Suprapubic skin (tissue), 4 donors: ENCODE data around the gene IQCH. TPM values are rescaled to one million over a fixed set of nuclear protein-coding genes. Genes with fewer than 3 reads are reported as not detected.
A peak's percentile ranks its signal among the peaks of the same experiment; 100 is the strongest.

ENCODE experiments used
- DNase-seq, 2 donors: peaks; one replicate each; pipeline ENCODE4 v3.0.0-alpha.2; 2019; ENCODE audit warnings: low spot score in 2 of 2
- H3K27ac ChIP-seq: fragments of 200-600 bp; sonication (generic); one replicate; pipeline ENCODE4 v1.5.1; 2019
- H3K27me3 ChIP-seq: fragments of 200-600 bp; sonication (generic); one replicate; pipeline ENCODE4 v1.5.1; 2019
- H3K36me3 ChIP-seq: fragments of 200-600 bp; sonication (generic); one replicate; pipeline ENCODE4 v1.5.1; 2019
- H3K4me1 ChIP-seq: fragments of 200-600 bp; sonication (generic); one replicate; pipeline ENCODE4 v1.5.1; 2019
- H3K4me3 ChIP-seq: fragments of 200-600 bp; sonication (generic); one replicate; pipeline ENCODE4 v1.5.1; 2019; ENCODE audit warnings: mild to moderate bottlenecking
- H3K9me3 ChIP-seq: fragments of 200-600 bp; sonication (generic); one replicate; pipeline ENCODE4 v1.5.1; 2019
- EP300 ChIP-seq: sonication (generic); formaldehyde crosslinking; IDR thresholded peaks from one replicate; pipeline ENCODE4 v1.6.1; 2017; ENCODE audit warnings: antibody characterized with exemption
- POLR2A ChIP-seq, 2 donors: fragments of 450-650 bp; IDR thresholded peaks; one replicate each; pipeline ENCODE4 v1.6.1; 2017; ENCODE audit warnings: antibody characterized with exemption in 2 of 2, mild to moderate bottlenecking in 2 of 2, moderate library complexity in 2 of 2
- POLR2AphosphoS5 ChIP-seq, 3 donors: sonication (generic); formaldehyde crosslinking; IDR thresholded peaks; one replicate each; pipeline ENCODE4 v1.6.1; 2017; ENCODE audit warnings: antibody characterized with exemption in 3 of 3
- whole genome bisulfite sequencing: methylation state at CpG from one replicate; pipeline ENCODE4 v1.1.5; 2018; 5-methylcytosine and 5-hydroxymethylcytosine counted together
- total RNA-seq, 4 donors: library from RNA; depleted of rRNA; stranded (reverse); fragments of >200 nt; gene quantifications; one replicate each; pipeline ENCODE4 v1.1.0, GENCODE V29; 2016
- TF ChIP-seq, protein P1 (sequence below), 2 donors: fragments of 200-600 bp in 1 of 2; fragments of 450-650 bp in 1 of 2; sonication (generic) in 1 of 2; IDR thresholded peaks; one replicate each; pipeline ENCODE4 v1.5.1; 2016 to 2019; ENCODE audit warnings: antibody characterized with exemption in 2 of 2, mild to moderate bottlenecking in 1 of 2, moderate library complexity in 1 of 2

The IQCH gene
- total RNA-seq, 4 donors from 2014 or later, result 1.4 to 3.1 (median 2.2) TPM

DNA sequence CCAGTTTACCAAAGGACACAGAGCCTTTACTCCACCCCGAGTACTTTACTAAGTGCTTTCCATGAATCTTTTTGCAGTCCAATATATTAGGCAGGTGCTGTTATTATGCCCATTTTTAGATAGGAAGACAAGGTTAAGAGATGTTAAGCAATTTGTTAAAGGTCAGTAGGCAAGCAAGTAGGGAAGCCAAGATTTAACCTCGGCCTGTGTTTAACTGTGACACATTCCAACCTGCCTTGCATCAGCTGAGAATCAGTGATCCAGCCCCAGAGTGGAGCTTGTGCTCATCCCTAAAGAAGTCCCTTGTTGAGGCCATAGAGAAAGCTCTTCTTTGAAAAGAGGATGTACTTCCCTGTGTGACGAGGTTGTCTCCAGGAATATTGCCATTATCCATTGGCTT is 215.1 kb downstream of the IQCH start:
- no peaks in the 10 kb centered on the region for H3K9me3 ChIP-seq
- no peak overlapping the region for H3K4me3 ChIP-seq
- WGBS, result 69% methylated on average over 3 of the region's 3 CpGs
- H3K4me1 ChIP-seq, result peaks cover 35% of the 10 kb centered on the region
- DNase-seq, result no peak
- H3K36me3 ChIP-seq, result no peaks in the 10 kb centered on the region
- H3K27ac ChIP-seq, result no peak overlapping the region
- TF ChIP-seq, protein P1, sequence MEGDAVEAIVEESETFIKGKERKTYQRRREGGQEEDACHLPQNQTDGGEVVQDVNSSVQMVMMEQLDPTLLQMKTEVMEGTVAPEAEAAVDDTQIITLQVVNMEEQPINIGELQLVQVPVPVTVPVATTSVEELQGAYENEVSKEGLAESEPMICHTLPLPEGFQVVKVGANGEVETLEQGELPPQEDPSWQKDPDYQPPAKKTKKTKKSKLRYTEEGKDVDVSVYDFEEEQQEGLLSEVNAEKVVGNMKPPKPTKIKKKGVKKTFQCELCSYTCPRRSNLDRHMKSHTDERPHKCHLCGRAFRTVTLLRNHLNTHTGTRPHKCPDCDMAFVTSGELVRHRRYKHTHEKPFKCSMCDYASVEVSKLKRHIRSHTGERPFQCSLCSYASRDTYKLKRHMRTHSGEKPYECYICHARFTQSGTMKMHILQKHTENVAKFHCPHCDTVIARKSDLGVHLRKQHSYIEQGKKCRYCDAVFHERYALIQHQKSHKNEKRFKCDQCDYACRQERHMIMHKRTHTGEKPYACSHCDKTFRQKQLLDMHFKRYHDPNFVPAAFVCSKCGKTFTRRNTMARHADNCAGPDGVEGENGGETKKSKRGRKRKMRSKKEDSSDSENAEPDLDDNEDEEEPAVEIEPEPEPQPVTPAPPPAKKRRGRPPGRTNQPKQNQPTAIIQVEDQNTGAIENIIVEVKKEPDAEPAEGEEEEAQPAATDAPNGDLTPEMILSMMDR (IDR thresholded peaks at IDR 0.05), result no peak
- TF ChIP-seq EP300, result no peak
- no peak for TF ChIP-seq POLR2AphosphoS5 (IDR thresholded peaks at IDR 0.05)
- no peak for TF ChIP-seq POLR2A (IDR thresholded peaks at IDR 0.05)
- H3K27me3 ChIP-seq, result no peaks in the 10 kb centered on the region

DNA sequence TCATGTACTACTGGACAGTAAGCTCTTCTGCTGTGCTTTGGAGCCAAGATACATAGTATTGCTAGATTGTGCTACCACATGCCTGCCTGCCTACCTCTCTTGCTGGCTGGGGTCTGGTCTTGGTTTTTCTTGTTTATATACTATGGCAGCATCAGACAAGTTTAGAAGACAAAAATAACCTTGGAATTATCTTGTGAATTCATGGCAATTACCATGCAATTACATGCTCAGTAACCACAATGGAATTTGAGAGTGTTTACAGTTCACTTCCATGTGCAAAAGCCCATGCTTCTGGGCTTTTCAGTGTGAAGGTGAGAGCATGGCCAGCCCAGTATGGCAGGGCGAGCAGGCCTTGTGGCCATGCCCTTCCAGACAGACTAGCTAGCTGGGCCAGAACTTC is 218.4 kb downstream of the IQCH start:
- H3K9me3 ChIP-seq, result no peaks in the 10 kb centered on the region
- TF ChIP-seq POLR2A (IDR thresholded peaks at IDR 0.05), result no peak
- TF ChIP-seq EP300, result no peak
- no peak for TF ChIP-seq POLR2AphosphoS5 (IDR thresholded peaks at IDR 0.05)
- TF ChIP-seq, protein P1 (IDR thresholded peaks at IDR 0.05), result no peak
- no peak overlapping the region for H3K4me3 ChIP-seq
- H3K4me1 ChIP-seq, result peaks cover 12% of the 10 kb centered on the region
- no peak for DNase-seq
- no peak overlapping the region for H3K27ac ChIP-seq
- no peaks in the 10 kb centered on the region for H3K27me3 ChIP-seq
- no peaks in the 10 kb centered on the region for H3K36me3 ChIP-seq
- WGBS, result 71% methylated on average over 1 of the region's 1 CpG

DNA sequence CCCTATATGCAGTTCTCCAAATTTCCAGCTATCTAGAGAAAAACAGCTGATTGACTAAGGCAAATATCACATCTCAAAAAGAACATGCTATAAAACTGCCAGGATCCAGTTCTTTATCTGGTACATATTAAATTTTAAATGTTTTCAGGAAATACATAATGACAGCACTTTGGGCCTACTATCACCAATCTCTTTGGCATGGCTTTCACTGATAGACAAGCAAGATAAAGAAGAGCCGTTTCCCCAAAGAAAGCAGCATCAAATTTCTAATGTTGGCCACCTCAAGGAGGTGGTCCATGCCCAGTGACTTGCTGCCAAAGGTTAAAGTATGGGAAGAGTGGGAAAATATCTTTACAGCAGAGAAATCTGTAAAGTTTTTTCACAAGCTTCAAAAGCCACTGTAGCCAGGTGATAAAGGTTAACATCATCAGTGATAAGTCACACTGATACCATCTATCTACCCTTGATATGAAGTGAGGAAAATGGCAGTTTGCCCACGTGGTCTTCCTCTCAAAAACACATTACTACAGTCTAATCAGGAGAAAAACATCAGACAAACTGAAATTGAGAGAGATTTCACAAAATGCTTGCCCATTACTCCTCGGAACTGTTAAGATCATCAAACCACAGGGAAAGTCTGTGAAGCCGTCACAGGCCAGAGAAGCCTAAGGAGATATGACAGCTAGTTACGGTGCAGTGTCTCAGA is 220.0 kb downstream of the IQCH start:
- Histone ChIP-seq H3K27ac (no peak overlapping the region), H3K4me3 (no peak overlapping the region), H3K27me3 (no peaks in the 10 kb centered on the region), H3K4me1 (peaks cover 6% of the 10 kb centered on the region), H3K9me3 (no peaks in the 10 kb centered on the region), H3K36me3 (no peaks in the 10 kb centered on the region)
- DNase-seq, result no peak
- WGBS, result 78% methylated on average over 5 of the region's 5 CpGs
- TF ChIP-seq POLR2AphosphoS5 (IDR thresholded peaks at IDR 0.05), result no peak
- TF ChIP-seq EP300, result no peak
- TF ChIP-seq POLR2A (IDR thresholded peaks at IDR 0.05), result no peak
- TF ChIP-seq, protein P1 (IDR thresholded peaks at IDR 0.05), result no peak

DNA sequence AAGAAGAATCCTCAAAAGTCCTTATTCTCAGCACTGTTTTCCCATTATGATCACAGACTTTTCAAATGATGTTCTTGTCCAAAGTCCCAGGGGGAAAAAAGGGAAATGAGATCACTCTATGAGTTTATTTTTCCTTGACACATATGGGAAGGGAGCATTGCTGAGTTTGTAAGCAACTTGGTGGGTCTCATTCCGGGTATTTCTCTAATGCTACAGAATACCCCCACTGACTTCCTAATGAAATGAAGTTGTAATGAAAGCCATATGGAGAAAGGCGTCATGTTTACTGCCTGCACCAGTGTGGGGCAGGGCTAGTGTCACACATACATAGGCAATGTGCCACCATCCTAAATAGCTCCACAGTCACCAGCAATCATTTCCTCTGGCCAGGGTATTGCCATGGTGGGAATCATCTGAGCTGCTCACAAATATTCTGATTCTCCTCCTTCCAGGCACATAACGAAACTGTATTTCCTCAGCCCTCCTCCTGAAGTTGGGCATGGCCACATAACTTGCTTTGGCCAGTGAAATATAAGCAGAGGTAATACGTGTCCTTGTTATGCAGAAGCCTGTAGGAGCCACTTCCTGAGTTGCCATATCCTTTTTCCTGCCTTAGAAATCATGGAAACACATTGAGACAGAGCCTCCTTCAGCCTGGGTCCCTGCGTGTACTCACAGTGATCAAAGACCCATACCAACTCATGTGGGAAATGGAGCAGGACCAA is 225.4 kb downstream of the IQCH start:
- Histone ChIP-seq H3K27ac (peak overlapping the region; percentile 54), H3K9me3 (no peaks in the 10 kb centered on the region), H3K4me1 (no peaks in the 10 kb centered on the region), H3K36me3 (no peaks in the 10 kb centered on the region), H3K27me3 (no peaks in the 10 kb centered on the region), H3K4me3 (peak overlapping the region; percentile 17)
- TF ChIP-seq EP300 (no peak), POLR2A (IDR thresholded peaks at IDR 0.05) (no peak), POLR2AphosphoS5 (IDR thresholded peaks at IDR 0.05) (no peak)
- TF ChIP-seq, protein P1 (IDR thresholded peaks at IDR 0.05), result no peak
- WGBS, result 58% methylated on average over 5 of the region's 5 CpGs
- no peak for DNase-seq

DNA sequence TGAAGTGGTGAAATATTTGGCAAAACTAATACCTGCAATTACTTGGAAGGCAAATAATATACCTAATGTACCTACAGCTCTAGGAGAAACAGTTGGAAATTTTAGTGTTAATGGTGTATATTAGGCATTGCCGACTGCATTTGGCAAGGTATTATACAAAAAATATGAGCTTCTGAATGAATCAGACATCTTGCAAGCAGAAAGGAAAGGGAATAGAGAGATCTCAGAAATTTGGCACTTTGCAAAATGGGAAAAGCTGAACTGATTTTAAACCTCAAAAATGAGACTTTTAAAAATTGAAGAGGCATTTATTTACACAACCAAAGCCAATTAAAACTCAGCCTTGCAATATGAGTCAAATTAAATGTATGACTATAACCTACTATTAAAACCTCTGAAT is 226.2 kb downstream of the IQCH start:
- WGBS, result 61% methylated on average over 1 of the region's 1 CpG
- H3K27me3 ChIP-seq, result no peaks in the 10 kb centered on the region
- no peaks in the 10 kb centered on the region for H3K36me3 ChIP-seq
- H3K4me3 ChIP-seq, result no peak overlapping the region
- no peak overlapping the region for H3K27ac ChIP-seq
- no peaks in the 10 kb centered on the region for H3K9me3 ChIP-seq
- TF ChIP-seq POLR2A (IDR thresholded peaks at IDR 0.05), result no peak
- no peak for TF ChIP-seq EP300
- TF ChIP-seq, protein P1 (IDR thresholded peaks at IDR 0.05), result no peak
- no peak for TF ChIP-seq POLR2AphosphoS5 (IDR thresholded peaks at IDR 0.05)
- no peak for DNase-seq
- H3K4me1 ChIP-seq, result no peaks in the 10 kb centered on the region
